Lower leg skin (tissue), 4 donors: Measurements from ENCODE around the gene EBLN1. TPM values are rescaled to one million over a fixed set of nuclear protein-coding genes. Genes with fewer than 3 reads are reported as not detected.
A peak's percentile ranks its signal among the peaks of the same experiment; 100 is the strongest.

Experiments
- DNase-seq, 2 donors: peaks; one replicate each; pipeline ENCODE4 v3.0.0-alpha.2; 2019; ENCODE audit warnings: low spot score in 2 of 2
- H3K4me3 ChIP-seq: fragments of 200-600 bp; sonication (generic); 2 replicates; pipeline ENCODE4 v1.5.1; 2017; ENCODE audit warnings: mild to moderate bottlenecking, low read depth; ENCODE audit not compliant: poor library complexity, severe bottlenecking
- CTCF ChIP-seq, 3 donors: fragments of 450-650 bp; IDR thresholded peaks; one replicate each; pipeline ENCODE4 v1.5.1; 2016; ENCODE audit warnings: antibody characterized with exemption in 3 of 3, mild to moderate bottlenecking in 3 of 3, moderate library complexity in 2 of 3
- POLR2A ChIP-seq, 2 donors: fragments of 450-650 bp; IDR thresholded peaks; one replicate each; pipeline ENCODE4 v1.6.1; 2016 to 2017; ENCODE audit warnings: antibody characterized with exemption in 2 of 2, mild to moderate bottlenecking in 1 of 2, moderate library complexity in 1 of 2
- WGBS, 2 donors: methylation state at CpG; one replicate each; pipeline ENCODE4 v1.1.5; 2018; 5-methylcytosine and 5-hydroxymethylcytosine counted together
- intact Hi-C: fragments of 100-400 bp; cut with DNase I; formaldehyde crosslinking; loops from one replicate; pipeline ENCODE4 v1.15.0; 2023; ENCODE audit warnings: low total_unique reads
- total RNA-seq, 4 donors: library from RNA; depleted of rRNA; stranded (reverse); fragments of >200 nt; gene quantifications; one replicate each; pipeline ENCODE4 v1.1.0, GENCODE V29; 2016

The EBLN1 gene
- total RNA-seq, 4 donors from 2014 or later: not detected

DNA sequence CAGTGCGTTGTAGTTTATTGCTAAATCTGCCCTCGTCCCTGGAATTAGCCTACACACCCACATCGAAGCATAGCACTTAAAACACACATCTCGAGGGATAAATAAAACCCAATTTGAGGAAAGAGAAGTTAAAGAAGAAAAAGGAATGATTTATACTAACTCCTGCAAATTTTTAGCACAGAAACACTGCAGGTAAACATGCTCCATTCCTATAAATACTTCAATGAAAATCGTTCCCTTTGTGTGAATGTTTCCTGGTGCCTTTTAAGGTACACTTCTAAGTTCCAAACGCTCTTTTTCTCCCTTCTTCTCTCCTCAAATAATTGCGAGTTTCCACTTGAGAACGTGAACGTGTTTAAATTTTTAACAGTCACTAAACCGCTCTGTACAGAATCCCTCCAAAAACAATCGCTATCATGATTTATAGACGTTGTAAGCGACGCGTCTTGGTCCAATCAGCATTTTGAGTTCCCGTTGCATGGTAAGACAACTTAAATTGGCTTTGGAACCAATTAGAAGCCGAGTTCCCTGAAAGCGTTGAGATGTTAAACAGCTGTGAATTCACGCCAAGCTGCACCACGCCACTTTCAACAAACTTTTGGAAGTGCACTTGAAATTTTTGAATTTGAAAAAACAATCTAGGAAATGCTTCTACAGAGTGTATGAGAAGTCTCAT lies 12.5 kb upstream of the EBLN1 start:
- peak overlapping the region; percentile 55 for H3K4me3 ChIP-seq
- intact Hi-C loops: no loop called here
- WGBS, 2 donors: 0 to 1% methylated on average over 20 of the region's 20 CpGs
- no peak for DNase-seq
- TF ChIP-seq POLR2A (IDR thresholded peaks at IDR 0.05) (no peak), CTCF (IDR thresholded peaks at IDR 0.05) (no peak)

GRCh38 chr10:22229802-22230157 lies 12.0 kb upstream of the EBLN1 start:
- 0 to 1% methylated on average over 6 of the region's 6 CpGs for WGBS, 2 donors
- TF ChIP-seq POLR2A (IDR thresholded peaks at IDR 0.05): no peak
- no peak for TF ChIP-seq CTCF (IDR thresholded peaks at IDR 0.05)
- intact Hi-C loops: no loop called here
- H3K4me3 ChIP-seq: peak overlapping the region; percentile 55
- DNase-seq: no peak

- WGBS, 2 donors: 0 to 1% methylated on average over 40 to 65 of the region's 65 CpGs
- intact Hi-C loops: no loop called here
Measured at GRCh38 chr10:22228943-22229801, 11.4 kb upstream of the EBLN1 start.

GRCh38 chr10:22228167-22228938 lies 10.5 kb upstream of the EBLN1 start:
- TF ChIP-seq CTCF (IDR thresholded peaks at IDR 0.05) (no peak), POLR2A (IDR thresholded peaks at IDR 0.05) (no peak)
- H3K4me3 ChIP-seq: peak overlapping the region; percentile 55
- WGBS, 2 donors: 46 to 47% methylated on average over 9 of the region's 9 CpGs
- DNase-seq: no peak
- intact Hi-C loops: no loop called here

More at GRCh38 chr10:22228943-22229801, 11.4 kb upstream of the EBLN1 start:
- peak overlapping the region; percentile 55 for H3K4me3 ChIP-seq
- TF ChIP-seq CTCF (IDR thresholded peaks at IDR 0.05): no peak
- TF ChIP-seq POLR2A (IDR thresholded peaks at IDR 0.05): no peak
- peak; percentile 87 to 97 for DNase-seq

DNA sequence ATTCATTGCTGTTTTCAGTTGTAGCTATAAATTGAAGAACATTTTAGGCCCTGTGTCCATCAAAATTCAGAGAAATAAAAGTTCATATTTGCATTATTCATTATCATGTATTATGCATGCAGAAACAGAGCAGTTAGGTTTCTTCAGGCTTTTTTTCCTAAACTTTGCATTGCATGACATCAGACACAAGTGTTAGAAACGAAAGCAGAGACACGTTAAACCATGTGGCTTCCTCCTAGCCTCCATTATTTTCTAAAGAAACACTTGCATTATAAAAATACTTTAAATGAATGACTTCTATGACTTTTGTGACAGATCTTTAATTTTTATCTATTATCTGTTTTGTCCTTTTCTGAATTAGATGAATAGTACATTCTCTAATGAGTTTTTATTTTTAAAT lies 8.8 kb upstream of the EBLN1 start:
- DNase-seq: no peak
- WGBS, 2 donors: 92 to 93% methylated on average over 2 of the region's 2 CpGs
- intact Hi-C loops: no loop called here
- H3K4me3 ChIP-seq: no peak overlapping the region
- no peak for TF ChIP-seq POLR2A (IDR thresholded peaks at IDR 0.05)
- TF ChIP-seq CTCF (IDR thresholded peaks at IDR 0.05): no peak
